H54 (cell line): ENCODE measurements around the gene FTCDNL1.

ENCODE experiments used
- DNase-seq: peaks from one replicate; pipeline ENCODE4 v3.0.0; 2011; ENCODE audit warnings: low spot score, mixed read lengths; ENCODE audit not compliant: insufficient read length
- FAIRE-seq: peaks from 3 replicates; lab custom pipeline; 2011; peaks lifted over from hg19 to GRCh38; lab: Jason Lieb, UNC
- POLR2A ChIP-seq: IDR thresholded peaks from 2 replicates; pipeline ENCODE4 v1.6.1; 2011; ENCODE audit warnings: low read depth, mild to moderate bottlenecking, low read length

Gene FTCDNL1

DNA sequence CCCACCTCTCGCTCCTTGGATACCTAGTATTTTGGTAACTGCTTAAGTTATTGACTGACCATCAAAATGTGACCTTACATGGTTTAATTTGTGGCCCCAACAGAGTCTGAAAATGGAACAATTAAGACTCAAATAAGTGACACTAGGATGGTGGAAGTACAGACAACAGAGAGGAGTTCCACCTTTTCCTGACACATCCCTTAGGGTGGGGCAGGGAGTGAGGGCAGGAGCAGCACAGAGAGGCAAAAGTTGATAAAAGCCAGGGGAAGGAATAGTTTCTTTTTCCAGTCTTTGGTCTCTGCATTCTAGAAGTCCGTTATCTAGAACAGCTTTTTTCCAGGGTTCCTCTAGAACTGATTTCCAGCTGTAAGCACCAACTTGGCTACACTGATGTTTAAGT lies 32.2 kb downstream of the FTCDNL1 start:
- no peak for TF ChIP-seq POLR2A
- FAIRE-seq = no peak

DNA sequence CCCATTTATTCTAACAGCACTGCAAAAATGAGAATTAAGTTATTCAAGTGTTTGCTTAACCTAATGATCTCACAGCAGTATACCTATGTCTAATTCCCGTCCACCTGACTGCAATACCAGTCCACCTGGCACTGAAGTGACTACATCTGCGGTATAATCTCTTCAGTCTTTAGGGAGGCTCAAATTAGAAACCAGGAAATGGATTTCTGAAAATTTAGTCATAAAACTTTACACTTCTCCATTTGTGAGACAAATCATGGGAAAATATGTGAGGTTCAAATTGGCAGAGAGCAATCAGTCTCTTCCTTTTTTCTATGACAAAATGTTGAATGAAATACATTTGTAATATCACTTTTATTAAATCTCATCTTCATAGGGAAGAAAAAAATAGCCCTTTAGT lies 33.0 kb downstream of the FTCDNL1 start:
- TF ChIP-seq POLR2A = no peak
- FAIRE-seq (no peak), DNase-seq (no peak)

More for the DNA sequence above, 32.2 kb downstream of the FTCDNL1 start:
- no peak for DNase-seq

DNA sequence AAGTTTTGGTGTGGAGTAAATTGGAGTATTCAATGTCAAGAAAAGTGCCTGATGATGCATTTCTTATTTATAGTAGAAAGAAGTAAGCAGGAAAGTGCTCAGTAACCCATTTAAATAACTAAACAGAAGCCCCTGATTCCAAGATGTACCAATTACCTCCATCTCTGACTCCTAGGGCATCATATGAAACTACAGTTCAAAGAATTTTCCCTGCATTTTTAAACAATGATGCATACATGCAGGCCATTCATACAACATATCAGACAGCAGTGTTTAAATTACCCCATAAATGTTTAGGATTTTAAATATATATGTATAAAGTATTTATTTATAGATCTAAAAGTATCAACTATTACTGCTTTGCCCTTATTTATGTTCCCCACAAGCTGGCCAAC lies 36.2 kb downstream of the FTCDNL1 start:
- FAIRE-seq (no peak), DNase-seq (no peak)
- no peak for TF ChIP-seq POLR2A

DNA sequence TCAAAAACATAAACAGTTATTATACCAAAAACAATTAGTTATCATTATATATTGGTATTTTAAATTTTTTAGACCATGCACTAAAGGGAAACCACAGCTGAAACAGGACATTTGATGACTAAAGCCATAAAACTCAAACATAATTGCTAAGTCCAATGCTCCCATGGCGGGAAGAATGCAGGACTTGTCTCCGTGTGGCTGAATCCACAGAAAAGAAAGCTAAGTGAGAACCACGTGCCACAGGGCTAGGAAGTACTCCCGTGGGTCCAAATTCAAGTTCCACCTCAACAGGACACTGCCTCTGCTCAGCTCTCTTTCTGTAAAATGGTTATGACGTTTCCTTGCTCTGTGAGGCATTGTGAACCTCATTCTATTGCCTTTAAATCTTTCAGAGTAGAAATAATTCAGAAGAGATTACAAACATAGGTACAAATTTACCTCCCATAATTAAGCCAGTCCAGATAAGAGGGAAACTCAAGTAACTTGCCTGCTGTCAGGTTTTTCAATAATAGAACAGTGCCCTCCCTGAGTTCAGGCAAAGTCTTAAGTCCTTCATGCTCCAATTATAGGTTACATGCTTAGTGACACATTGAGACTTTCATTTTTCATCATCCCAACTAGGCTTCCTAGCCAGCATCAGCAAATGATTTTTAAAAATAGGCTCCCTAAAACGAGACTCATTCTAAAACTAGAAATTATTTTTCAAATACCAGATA lies 36.7 kb downstream of the FTCDNL1 start:
- FAIRE-seq (no peak), DNase-seq (no peak)
- TF ChIP-seq POLR2A = no peak

DNA sequence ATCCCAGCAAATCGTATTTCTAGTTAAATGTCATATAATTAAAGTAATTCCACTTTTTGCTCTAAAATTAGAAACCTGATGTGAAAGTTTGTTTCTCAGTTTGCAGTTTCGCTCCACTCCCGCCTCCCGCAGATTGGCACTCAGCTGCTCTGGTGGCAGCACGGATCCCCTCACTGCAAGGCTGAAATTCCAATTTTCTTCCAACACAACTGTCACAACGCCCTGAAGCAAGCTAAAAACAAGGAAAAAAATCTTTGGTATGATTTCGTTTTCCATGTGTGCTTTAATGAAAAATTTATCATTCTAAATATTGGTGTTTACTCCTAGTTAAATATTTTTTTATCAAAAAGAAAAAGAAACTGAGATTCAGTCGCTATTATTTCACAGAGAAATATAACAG lies 38.5 kb downstream of the FTCDNL1 start:
- no peak for TF ChIP-seq POLR2A

DNA sequence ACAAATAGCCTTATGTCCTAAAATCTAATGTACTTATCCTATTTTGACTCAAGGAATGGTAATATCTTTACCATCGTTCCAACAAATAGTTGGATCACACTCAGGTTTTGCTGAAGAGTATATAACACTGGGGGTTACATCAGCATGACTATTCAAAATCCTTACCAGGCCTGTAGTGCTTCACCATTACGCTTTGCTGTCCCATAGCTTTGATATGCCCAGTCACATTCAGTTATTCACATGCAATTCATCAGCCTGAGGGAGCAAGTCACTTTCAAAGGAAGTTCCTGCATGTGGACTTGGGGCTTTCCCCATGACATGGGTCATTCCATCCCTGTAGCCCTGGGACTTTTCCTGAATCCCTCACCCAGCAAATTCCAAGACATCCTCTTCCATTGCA lies 39.6 kb downstream of the FTCDNL1 start:
- DNase-seq (no peak), FAIRE-seq (no peak)
- no peak for TF ChIP-seq POLR2A

More for the DNA sequence above, 38.5 kb downstream of the FTCDNL1 start:
- DNase-seq = no peak
- no peak for FAIRE-seq

DNA sequence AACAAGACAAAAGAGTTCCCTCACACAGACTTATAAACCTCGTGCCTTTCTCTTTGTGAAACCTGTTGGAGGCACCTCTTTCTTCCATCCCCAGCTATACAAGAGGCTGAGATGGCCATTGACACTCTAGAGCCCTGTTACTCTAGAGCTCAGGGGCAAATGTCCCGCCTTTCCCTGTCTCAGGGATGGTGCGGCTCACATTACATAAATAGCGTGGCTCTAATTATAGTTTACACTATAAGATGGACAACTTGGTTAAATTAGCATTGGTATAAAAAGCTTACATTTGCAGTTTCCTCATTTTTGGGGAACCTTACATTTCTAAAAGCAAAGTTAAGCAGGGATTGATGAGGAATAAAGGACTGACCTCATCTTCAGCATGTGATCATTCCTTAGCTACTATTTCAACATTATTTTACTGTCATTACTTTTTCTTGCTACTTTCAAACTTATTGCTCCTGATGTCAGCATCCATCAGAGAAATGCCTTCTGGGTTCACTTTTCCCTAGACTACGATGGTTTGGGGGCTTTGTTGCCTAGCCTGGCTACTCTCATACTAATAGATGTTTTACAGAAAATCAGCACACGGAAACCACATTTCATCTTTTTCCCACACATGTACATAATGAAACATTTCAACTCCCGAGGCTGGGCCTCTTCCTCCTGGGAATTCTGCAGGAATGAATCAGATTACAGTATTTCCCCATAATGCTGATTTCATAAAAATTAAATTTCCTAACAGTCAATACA lies 40.4 kb downstream of the FTCDNL1 start:
- FAIRE-seq = no peak
- no peak for TF ChIP-seq POLR2A
- no peak for DNase-seq

DNA sequence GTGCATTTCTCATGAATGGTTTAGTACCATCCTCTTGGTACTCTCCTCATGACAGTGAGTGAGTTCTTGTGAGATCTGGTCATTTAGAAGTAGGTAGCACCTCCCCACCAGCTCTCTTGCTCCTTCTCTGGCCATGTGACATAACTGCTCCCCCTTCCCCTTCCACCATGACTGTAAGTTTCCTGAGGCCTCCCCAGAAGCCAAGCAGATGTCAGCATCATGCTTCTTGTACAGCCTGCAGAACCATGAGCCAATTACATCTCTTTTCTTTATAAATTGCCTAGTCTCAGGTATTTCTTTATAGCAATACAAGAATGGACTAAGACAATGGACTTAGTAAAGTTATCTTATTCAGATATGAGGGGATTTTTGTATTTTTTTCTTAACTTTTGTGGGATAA lies 43.0 kb downstream of the FTCDNL1 start:
- FAIRE-seq (no peak), DNase-seq (no peak)
- no peak for TF ChIP-seq POLR2A

DNA sequence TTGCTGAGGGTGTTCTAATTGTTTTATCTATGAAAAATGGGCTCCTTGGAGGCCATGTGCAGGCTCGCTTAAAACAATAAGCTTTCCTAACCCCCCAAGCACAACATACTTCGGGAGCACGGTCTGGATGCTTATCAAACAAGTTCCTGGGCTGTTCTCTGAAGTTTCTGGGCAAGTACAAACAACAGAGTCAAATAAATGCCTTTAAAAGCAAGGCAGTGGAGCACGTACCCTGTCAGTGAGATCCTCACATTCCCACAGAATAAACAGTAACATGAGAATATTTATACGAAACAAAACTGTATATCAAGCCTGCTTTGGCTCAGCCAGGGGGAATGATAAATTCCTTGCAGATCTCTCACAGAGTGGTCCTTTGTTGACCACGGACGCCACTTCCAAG lies 44.8 kb downstream of the FTCDNL1 start:
- DNase-seq (no peak), FAIRE-seq (no peak)
- TF ChIP-seq POLR2A = no peak

DNA sequence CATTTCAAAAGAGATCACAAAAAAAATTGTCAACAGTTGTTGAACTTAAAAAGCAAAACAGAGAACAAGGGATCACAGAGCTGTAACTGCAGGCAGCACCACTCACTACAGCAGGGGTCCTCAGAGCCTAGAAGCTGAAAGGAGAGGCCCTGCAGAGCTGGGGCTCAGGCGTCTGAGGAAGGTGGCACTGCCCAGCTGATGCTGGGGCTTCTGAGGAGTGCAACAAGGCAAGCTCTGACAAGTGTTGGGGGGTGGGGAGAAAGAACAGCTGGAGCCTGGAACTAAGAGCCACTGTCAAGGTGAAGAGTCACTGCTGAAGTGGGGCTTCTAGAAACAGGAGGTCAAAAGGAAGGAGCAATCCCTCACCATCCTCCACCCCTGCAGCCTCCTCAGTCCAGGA lies 46.2 kb downstream of the FTCDNL1 start:
- no peak for TF ChIP-seq POLR2A
- DNase-seq (no peak), FAIRE-seq (no peak)

DNA sequence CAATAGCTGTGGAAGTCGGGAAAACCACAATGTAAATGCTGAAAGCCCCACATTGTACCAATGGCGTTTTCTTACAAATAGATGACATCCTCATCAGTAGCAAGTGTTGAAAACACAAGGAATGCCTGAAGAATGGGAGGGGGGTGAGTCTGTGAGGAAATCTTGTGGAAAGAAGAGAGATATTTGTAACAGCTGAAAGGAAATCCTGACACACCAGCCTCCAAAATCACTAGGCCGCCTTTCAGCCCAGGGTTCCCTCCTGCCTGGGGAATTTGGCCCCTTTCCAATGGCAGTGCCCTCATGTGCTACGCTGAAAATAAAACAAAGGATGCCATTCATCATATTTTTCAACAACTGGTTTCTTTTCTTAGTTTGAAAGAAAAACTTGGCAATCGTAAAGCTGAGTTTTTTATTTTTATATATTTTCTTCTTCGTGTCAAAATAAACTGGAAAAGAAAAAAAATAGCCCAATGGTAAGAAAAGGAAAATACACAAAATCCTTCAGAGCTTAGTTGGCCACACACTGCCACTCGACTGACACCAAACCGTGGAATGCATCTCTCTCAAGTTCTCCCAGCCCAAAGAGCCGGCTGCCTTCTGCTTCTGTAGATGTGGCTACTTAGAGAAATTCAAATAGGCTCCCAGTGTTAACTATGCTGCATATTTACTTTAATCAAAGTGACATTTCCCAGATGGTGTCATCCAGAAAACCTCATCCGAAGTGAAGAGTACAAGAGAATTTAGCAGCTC lies 52.0 kb downstream of the FTCDNL1 start:
- TF ChIP-seq POLR2A = no peak
- DNase-seq (no peak), FAIRE-seq (no peak)

DNA sequence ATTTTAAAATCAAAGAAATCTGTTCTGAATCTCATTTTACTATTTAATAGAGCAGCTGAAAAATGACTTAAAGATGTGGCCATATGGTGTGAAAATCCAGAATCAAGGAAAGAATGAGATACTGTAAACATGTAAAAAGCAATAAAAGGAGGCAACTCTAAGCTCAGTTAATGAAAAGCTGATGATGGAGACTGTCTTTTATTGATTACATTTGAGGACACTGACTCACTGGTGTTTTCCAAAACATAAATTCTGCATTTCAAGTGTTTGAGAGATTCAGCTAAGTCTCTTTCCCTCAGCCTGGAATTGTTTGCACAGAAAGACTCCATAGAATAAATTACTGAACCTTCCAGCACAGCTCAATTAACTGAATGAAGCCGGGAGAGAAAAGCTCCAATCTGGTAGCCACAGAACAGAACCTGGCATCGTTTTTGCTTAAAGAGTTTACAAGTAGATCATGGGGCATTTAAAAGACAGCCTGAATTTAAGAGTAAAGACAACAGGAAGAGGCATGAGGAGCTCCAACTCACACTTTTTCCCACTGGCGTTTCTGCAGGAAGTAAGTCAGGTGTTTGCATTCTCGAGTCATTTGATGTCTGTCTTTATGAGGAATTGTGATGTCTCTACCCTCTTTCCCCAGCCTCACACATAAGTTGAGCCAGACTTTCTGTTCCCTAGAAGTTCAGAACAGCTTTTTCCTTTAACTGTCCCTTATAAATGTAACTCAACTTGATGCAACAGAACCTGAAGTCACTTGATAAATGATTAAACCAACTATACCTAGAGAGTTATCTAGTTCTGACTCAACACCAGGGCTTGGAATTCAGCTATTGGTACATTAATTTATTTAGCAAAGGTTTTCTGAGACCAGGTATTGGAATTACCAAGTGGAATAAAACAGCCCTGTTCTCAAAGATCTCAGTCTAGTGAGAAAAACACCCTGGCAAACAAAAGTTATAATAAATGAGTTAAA lies 53.3 kb downstream of the FTCDNL1 start:
- no peak for FAIRE-seq

DNA sequence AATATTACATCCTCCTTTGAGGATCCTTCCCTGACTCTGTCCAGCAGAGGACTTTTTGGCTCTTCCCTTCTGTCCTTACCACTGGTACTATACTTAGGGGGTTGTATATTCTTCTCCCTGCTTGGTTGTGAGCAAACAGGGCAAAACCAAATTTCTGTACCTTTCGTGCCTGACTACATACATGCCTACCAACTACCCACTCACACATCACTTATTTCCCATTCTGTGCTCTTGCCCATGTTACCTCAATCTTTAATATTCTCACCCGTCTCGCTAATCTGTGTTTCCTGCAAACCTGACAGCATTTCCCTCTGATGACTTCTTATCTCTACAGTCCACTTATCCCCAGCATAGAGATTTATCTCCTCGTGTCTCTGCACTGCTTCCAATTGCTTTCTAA lies 58.6 kb downstream of the FTCDNL1 start:
- FAIRE-seq (no peak), DNase-seq (no peak)

More for the DNA sequence above, 53.3 kb downstream of the FTCDNL1 start:
- no peak for TF ChIP-seq POLR2A
- no peak for DNase-seq

DNA sequence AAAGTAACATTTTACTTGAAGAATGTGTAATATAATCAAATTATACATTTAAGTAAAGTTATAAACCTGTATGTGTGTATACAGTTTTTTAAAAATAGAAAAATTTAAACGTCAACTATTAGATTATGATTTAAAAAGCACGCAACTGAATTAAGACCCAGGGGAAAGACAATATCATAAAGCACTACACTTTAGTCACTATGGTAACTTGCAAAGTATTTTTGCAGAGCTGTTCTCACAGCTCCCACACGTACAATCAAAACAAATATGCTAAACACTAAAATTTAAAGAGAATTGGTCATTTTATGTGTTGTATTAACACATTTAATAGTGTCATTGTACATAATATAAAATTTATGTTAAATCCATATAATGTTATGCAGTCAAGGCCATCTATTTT lies 59.7 kb downstream of the FTCDNL1 start:
- FAIRE-seq (no peak), DNase-seq (no peak)
- TF ChIP-seq POLR2A = no peak

More for the DNA sequence above, 58.6 kb downstream of the FTCDNL1 start:
- no peak for TF ChIP-seq POLR2A
